Measurements from ENCODE around the gene GRIN3A.

DNA sequence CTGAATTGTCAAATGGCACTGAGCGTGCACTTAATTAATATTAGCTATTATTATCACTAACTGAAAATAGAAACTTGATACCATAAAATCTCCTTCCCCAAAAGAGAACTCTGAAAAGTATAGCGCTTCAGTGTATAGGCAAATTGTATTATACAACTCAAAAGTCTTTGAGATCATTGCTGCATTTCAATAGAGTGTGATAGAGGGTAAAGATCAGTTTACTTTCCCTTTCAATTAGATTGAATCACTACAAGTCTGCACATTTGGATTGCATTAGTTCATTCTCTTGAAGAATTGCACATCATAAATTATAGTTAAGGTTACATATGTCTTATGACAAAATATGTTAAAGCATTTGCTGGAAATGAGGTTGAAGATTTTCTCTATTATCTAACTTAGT, 13.4 kb upstream of the GRIN3A start:
- TF ChIP-seq, protein P1, sequence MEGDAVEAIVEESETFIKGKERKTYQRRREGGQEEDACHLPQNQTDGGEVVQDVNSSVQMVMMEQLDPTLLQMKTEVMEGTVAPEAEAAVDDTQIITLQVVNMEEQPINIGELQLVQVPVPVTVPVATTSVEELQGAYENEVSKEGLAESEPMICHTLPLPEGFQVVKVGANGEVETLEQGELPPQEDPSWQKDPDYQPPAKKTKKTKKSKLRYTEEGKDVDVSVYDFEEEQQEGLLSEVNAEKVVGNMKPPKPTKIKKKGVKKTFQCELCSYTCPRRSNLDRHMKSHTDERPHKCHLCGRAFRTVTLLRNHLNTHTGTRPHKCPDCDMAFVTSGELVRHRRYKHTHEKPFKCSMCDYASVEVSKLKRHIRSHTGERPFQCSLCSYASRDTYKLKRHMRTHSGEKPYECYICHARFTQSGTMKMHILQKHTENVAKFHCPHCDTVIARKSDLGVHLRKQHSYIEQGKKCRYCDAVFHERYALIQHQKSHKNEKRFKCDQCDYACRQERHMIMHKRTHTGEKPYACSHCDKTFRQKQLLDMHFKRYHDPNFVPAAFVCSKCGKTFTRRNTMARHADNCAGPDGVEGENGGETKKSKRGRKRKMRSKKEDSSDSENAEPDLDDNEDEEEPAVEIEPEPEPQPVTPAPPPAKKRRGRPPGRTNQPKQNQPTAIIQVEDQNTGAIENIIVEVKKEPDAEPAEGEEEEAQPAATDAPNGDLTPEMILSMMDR (IDR thresholded peaks at IDR 0.05) = no peak
- no peak for TF ChIP-seq POLR2A (IDR thresholded peaks at IDR 0.05)
